A549 treated with AZD9567 at 1 μM for 4 hours (cell line): Measurements from ENCODE around the gene CORO2B. TPM values are rescaled to one million over a fixed set of nuclear protein-coding genes. Genes with fewer than 3 reads are reported as not detected.

ENCODE experiments used
- total RNA-seq: library from RNA; stranded (reverse); fragments of 200-300 nt; extraction: Qiagen RNA extraction; gene quantifications from 5 replicates; pipeline ENCODE4 v1.2.3, GENCODE V29; 2022; ENCODE audit not compliant: insufficient read depth

Gene CORO2B
- total RNA-seq = 1.3 to 3.4 TPM (median 2.7 TPM) in 5 replicates

DNA sequence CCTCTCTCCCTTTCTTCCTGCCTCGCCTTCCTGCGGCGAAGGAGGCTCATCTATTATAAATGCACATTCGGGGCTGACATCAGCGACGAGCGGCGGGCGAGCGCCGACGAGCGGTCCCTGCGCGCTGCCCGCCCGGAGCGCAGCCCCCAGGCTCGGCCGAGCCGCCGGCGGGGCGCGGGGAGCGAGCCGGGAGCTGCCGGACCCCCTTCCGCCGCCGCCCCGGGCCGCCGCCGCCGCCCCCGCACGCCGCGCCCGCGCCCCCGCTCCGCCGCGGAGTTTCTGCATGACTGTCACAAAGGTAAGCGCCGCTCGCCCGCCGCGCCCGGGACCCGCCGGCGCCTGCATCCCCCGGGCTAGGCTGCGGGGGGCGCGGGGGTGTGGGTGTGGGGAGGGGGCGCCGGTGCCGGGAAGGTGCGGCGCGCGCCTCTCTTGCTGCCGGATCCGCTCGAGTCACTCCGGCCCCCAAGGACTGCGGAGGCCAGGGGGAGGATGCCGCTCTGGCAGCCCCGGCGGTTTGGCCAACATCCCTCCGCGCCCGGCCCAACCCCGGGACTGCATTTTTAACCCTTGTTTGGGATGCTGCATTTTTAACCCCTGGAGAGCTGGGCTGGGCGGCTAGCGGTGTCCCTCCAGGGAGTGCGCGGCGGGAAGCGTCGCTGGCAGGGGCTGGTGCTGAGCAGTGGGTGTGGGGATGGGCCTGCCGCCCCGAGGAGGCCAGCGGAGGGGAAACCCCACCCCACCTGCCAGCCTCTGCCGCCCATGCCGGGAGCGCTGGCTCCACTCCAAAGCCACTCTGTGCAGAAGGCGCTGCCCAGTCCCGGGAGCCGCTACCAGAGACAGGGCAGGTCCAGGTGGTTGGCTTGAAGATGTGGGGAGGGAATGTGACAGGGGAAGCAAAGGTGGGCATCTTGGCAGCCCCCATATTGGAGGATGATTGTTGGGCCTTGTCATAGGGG, at the start of gene CORO2B:
Gene CORO2B, plus strand, starts transcription at position 14 of the 956 bp plus-strand sequence. Its CDS starts 270 bp downstream, at position 284.

Other genes with a start within 250 kb of the CORO2B start
- 2.6 to 8.2 TPM (median 4.5 TPM) in 5 replicates for gene ITGA11, start 146.8 kb upstream of the CORO2B start, total RNA-seq
- gene ANP32A, start 241.9 kb downstream of the CORO2B start, total RNA-seq = 227 to 242 TPM (median 239 TPM) in 5 replicates